ENCODE data around the gene LDLRAD4.
A peak's percentile ranks its signal among the peaks of the same experiment; 100 is the strongest.

The LDLRAD4 gene

DNA sequence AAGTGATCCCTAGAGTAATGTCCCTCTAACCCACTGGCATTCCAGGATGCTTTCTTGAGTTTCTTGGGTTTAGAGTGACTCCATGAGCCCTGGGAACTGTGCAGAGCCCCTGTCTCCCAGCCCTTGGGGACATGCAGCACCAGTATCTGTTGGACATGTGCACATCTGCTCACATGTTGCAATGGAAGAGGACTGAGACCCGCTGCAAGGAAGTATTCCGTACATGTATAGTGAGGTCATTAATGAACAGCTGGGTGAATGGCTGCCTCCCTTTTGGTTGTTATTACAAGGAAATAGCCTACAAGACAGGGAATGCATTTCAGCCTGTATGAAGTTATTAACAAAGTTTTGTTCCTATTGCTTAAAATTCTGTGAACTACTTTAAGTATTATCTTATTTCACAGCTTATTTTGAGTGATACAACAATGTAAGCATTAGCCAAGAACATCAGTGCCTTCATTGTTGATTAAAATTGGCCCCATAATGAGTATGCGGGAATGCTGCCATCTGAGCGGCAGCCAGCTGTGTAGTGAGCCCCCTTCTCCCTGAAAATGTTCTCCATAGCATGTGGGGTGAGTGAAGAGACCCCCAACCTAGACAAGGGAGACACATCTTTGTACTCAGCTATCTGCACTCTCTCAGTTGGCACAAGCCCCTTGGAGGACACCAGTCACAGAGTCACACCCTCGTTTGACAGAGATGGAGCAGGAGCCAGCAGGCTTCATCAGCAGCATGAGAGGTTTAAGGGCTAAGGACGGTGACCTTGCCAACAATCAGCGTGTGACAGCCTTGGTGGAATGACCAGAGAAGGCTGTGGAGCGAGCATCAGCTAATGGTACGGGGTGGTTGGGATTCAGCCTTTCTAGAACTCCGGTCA lies 420.4 kb downstream of the LDLRAD4 start:
- no peak overlapping the region for H3K4me3 ChIP-seq (ENCODE audit: low read length)
- DNase-seq (ENCODE audit: low read depth): no peak
- TF ChIP-seq, protein P1, sequence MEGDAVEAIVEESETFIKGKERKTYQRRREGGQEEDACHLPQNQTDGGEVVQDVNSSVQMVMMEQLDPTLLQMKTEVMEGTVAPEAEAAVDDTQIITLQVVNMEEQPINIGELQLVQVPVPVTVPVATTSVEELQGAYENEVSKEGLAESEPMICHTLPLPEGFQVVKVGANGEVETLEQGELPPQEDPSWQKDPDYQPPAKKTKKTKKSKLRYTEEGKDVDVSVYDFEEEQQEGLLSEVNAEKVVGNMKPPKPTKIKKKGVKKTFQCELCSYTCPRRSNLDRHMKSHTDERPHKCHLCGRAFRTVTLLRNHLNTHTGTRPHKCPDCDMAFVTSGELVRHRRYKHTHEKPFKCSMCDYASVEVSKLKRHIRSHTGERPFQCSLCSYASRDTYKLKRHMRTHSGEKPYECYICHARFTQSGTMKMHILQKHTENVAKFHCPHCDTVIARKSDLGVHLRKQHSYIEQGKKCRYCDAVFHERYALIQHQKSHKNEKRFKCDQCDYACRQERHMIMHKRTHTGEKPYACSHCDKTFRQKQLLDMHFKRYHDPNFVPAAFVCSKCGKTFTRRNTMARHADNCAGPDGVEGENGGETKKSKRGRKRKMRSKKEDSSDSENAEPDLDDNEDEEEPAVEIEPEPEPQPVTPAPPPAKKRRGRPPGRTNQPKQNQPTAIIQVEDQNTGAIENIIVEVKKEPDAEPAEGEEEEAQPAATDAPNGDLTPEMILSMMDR (conservative IDR thresholded peaks at IDR 0.05; ENCODE audit: low read depth, low read length): no peak

DNA sequence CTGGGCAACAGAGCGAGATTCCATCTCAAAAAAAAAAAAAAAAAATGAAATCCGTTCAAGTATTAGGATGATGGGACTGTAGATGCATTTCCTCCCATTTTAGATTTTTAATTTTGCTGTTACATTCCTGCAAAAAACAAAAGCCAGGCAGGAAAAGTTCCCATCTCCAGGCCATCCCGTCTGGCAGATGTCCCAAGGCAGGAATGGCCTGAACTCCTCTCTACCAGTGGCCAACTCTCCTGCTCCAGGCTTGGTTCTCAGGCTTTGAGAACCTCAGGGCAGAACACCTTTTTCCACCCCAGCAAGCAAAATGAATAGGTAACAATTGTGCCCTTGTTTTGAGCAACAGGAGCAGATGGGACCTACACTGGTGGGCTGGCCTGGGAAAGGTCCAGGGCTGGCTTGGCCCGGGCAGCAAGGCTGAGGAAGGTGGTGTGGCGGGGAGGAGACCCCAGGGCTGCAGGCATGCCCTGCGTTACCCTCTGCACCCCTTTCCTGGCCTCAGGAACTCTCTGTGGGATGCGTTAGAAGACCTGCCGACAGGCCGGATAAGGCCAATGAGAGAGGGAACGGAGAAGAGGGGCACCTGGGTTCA lies 421.8 kb downstream of the LDLRAD4 start:
- TF ChIP-seq, protein P1 (conservative IDR thresholded peaks at IDR 0.05; ENCODE audit: low read depth, low read length): no peak
- DNase-seq (ENCODE audit: low read depth): no peak
- H3K4me3 ChIP-seq (ENCODE audit: low read length): no peak overlapping the region

DNA sequence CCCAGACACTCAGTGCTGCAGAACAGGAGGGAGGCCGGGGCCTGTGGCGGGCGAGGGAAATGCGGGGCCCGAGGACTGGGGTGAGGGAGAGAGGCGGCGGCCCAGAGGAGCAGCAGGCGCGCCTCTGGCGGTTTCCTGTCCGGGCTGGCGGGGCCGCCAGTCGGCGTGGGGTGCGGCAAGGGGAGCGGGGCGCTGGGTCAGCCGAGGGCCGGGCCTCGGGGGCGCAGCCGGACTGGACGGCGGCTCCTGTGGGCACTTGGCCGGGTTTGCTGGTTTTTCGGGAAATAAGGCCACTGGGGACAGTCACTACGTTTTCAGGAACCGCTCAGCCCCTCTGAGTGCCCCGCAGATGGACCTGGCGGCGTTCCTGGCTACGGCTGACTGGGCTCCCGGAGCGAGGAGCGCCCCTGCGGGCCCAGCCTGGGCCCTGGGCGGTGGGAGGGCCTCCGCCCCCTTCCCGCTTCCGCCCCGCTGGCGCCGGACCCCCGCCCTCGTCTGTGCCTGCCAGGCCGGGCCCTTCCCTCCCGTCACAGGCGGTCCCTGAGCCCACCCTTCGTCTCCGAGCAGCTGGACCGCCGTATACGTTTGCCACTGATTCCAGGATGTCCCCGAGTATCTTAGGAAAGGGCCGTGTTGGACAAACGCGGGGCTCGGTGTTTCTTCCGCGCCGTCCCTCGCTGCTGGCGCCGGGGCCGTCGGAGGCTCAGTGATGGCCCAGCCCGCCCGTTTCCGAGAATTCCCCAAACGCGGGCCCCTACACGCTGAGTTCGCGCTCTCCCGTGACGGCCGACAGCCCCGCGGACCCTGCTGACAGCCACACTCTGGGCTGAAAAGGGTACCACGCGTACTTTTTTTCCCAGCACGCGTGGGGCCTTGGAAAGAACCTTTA lies 423.2 kb downstream of the LDLRAD4 start:
- TF ChIP-seq, protein P1 (conservative IDR thresholded peaks at IDR 0.05; ENCODE audit: low read depth, low read length): no peak
- DNase-seq (ENCODE audit: low read depth): no peak
- peak overlapping the region; percentile 41 for H3K4me3 ChIP-seq (ENCODE audit: low read length)

DNA sequence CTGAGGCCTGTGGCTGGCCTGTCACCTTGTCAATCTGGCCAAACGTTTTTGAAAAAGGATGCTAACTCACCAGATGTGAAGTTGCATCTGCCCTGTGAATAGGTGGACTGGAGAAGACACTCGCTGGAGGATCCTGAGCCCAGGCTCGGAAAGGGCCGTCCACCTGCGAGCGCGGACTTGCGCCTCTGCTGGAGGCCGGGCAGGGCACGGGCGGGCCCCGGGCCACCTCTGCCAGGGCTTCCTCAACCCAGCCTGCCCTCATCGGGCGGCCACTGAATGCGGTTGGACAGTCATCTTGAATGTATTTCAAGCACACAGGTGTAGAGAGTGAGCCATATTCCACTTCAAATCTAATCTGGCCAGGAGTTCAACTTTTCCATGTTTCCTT lies 423.9 kb downstream of the LDLRAD4 start:
- DNase-seq (ENCODE audit: low read depth): no peak
- no peak overlapping the region for H3K4me3 ChIP-seq (ENCODE audit: low read length)
- TF ChIP-seq, protein P1 (conservative IDR thresholded peaks at IDR 0.05; ENCODE audit: low read depth, low read length): no peak

DNA sequence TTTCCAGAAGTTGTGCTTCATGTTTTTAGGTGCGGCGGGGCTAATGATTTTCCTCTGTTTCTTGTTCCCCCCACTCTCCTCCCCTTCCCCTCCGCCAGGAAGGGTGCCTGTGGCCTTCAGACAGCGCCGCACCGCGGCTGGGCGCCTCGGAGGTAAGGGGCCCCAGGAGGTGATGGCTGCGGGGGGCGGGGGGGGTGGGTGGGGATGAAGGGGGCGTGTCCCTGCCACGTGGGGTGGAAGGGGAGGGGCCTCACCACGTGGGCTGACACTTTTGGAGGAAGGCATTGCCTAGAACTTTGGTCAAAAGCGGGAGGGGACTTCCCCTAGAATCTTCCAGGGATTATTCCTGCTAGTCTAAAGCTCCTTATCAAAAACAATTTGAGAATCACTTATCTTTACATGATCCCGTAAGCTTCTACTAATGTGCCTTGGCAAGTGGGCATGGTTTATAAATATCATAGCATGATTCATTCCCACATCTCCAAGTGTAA lies 424.7 kb downstream of the LDLRAD4 start:
- H3K4me3 ChIP-seq (ENCODE audit: low read length): no peak overlapping the region
- TF ChIP-seq, protein P1 (conservative IDR thresholded peaks at IDR 0.05; ENCODE audit: low read depth, low read length): no peak
- DNase-seq (ENCODE audit: low read depth): no peak

DNA sequence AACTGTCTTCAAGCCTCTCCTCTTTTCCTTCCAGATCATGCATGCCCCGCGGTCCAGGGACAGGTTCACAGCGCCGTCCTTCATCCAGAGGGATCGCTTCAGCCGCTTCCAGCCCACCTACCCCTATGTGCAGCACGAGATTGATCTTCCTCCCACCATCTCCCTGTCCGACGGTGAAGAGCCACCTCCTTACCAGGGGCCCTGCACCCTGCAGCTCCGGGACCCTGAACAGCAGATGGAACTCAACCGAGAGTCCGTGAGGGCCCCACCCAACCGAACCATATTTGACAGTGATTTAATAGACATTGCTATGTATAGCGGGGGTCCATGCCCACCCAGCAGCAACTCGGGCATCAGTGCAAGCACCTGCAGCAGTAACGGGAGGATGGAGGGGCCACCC lies 426.5 kb downstream of the LDLRAD4 start:
- no peak overlapping the region for H3K4me3 ChIP-seq (ENCODE audit: low read length)
- TF ChIP-seq, protein P1 (conservative IDR thresholded peaks at IDR 0.05; ENCODE audit: low read depth, low read length): no peak
- DNase-seq (ENCODE audit: low read depth): no peak

Measured in retinal pigment epithelial cell (primary cell).